ENCODE measurements around the gene PPIP5K1. TPM values are rescaled to one million over a fixed set of nuclear protein-coding genes. Genes with fewer than 3 reads are reported as not detected.

Gene PPIP5K1
- total and polyA plus RNA-seq, 3 donors from 2014 or later = 44.9 to 165 (median 138) TPM

DNA sequence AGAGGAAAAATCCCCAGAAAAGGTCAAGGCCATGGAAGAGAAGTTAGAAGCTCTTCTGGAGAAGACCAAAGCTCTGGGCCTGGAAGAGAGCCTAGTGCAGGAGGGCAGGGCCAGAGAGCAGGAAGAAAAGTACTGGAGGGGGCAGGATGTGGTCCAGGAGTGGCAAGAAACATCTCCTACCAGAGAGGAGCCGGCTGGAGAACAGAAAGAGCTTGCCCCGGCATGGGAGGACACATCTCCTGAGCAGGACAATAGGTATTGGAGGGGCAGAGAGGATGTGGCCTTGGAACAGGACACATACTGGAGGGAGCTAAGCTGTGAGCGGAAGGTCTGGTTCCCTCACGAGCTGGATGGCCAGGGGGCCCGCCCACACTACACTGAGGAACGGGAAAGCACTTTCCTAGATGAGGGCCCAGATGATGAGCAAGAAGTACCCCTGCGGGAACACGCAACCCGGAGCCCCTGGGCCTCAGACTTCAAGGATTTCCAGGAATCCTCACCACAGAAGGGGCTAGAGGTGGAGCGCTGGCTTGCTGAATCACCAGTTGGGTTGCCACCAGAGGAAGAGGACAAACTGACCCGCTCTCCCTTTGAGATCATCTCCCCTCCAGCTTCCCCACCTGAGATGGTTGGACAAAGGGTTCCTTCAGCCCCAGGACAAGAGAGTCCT is 63.6 kb downstream of the PPIP5K1 start:
- Histone ChIP-seq H3K27ac (no peak overlapping the region), H3K4me1 (no peaks in the 10 kb centered on the region), H3K27me3 (no peaks in the 10 kb centered on the region), H3K36me3 (ENCODE audit: low read depth, missing control alignments) (no peaks in the 10 kb centered on the region), H3K9me3 (no peaks in the 10 kb centered on the region), H3K4me3 (no peak overlapping the region)
- intact Hi-C loops (cut with DNase I; ENCODE audit: low total_unique reads) = no loop called here
- no peak for DNase-seq
- 79 to 81% methylated on average over 11 of the region's 11 CpGs for WGBS, 2 donors
- TF ChIP-seq POLR2A (IDR thresholded peaks at IDR 0.05) = no peak
- TF ChIP-seq CTCF (IDR thresholded peaks at IDR 0.05) = no peak

DNA sequence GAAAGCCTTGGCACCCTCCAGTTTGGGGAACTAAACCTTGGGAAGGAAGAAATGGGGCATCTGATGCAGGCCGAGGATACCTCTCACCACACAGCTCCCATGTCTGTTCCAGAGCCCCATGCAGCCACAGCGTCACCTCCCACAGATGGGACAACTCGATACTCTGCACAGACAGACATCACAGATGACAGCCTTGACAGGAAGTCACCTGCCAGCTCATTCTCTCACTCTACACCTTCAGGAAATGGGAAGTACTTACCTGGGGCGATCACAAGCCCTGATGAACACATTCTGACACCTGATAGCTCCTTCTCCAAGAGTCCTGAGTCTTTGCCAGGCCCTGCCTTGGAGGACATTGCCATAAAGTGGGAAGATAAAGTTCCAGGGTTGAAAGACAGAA is 64.9 kb downstream of the PPIP5K1 start:
- DNase-seq = no peak
- 90 to 100% methylated on average over 4 of the region's 4 CpGs for WGBS, 2 donors
- no peaks in the 10 kb centered on the region for H3K36me3 ChIP-seq (ENCODE audit: low read depth, missing control alignments)

GRCh38 chr15:43524254-43524845 is 65.7 kb downstream of the PPIP5K1 start:
- Histone ChIP-seq H3K4me1 (no peaks in the 10 kb centered on the region), H3K36me3 (ENCODE audit: low read depth, missing control alignments) (no peaks in the 10 kb centered on the region), H3K27me3 (no peaks in the 10 kb centered on the region), H3K9me3 (no peaks in the 10 kb centered on the region), H3K4me3 (no peak overlapping the region), H3K27ac (no peak overlapping the region)
- TF ChIP-seq CTCF (IDR thresholded peaks at IDR 0.05) (no peak), POLR2A (IDR thresholded peaks at IDR 0.05) (no peak)
- WGBS, 2 donors = 87 to 100% methylated on average over 4 of the region's 4 CpGs
- intact Hi-C loops (cut with DNase I; ENCODE audit: low total_unique reads) = no loop called here
- no peak for DNase-seq

More for the DNA sequence above, 64.9 kb downstream of the PPIP5K1 start:
- no peak overlapping the region for H3K27ac ChIP-seq
- no peaks in the 10 kb centered on the region for H3K27me3 ChIP-seq
- intact Hi-C loops (cut with DNase I; ENCODE audit: low total_unique reads) = no loop called here
- H3K9me3 ChIP-seq = no peaks in the 10 kb centered on the region
- no peaks in the 10 kb centered on the region for H3K4me1 ChIP-seq
- TF ChIP-seq CTCF (IDR thresholded peaks at IDR 0.05) (no peak), POLR2A (IDR thresholded peaks at IDR 0.05) (no peak)
- H3K4me3 ChIP-seq = no peak overlapping the region

DNA sequence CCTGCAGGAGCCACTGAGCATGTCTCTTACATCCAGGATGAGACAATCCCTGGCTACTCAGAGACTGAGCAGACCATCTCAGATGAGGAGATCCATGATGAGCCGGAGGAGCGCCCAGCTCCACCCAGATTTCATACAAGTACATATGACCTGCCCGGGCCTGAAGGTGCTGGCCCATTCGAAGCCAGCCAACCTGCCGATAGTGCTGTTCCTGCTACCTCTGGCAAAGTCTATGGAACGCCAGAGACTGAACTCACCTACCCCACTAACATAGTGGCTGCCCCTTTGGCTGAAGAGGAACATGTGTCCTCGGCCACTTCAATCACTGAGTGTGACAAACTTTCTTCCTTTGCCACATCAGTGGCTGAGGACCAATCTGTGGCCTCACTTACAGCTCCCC is 66.4 kb downstream of the PPIP5K1 start:
- intact Hi-C loops (cut with DNase I; ENCODE audit: low total_unique reads) = no loop called here
- Histone ChIP-seq H3K9me3 (no peaks in the 10 kb centered on the region), H3K4me1 (peaks cover 1% of the 10 kb centered on the region), H3K27ac (no peak overlapping the region), H3K27me3 (no peaks in the 10 kb centered on the region), H3K4me3 (no peak overlapping the region), H3K36me3 (ENCODE audit: low read depth, missing control alignments) (no peaks in the 10 kb centered on the region)
- DNase-seq = no peak
- 94 to 98% methylated on average over 7 of the region's 7 CpGs for WGBS, 2 donors
- TF ChIP-seq POLR2A (IDR thresholded peaks at IDR 0.05) (no peak), CTCF (IDR thresholded peaks at IDR 0.05) (no peak)

- TF ChIP-seq CTCF (IDR thresholded peaks at IDR 0.05) = no peak
- TF ChIP-seq POLR2A (IDR thresholded peaks at IDR 0.05) = no peak
- intact Hi-C loops (cut with DNase I; ENCODE audit: low total_unique reads) = no loop called here
- Histone ChIP-seq H3K4me3 (no peak overlapping the region), H3K4me1 (peaks cover 3% of the 10 kb centered on the region), H3K27ac (no peak overlapping the region), H3K36me3 (ENCODE audit: low read depth, missing control alignments) (no peaks in the 10 kb centered on the region), H3K9me3 (no peaks in the 10 kb centered on the region), H3K27me3 (no peaks in the 10 kb centered on the region)
- no peak for DNase-seq
- 89 to 90% methylated on average over 7 to 9 of the region's 9 CpGs for WGBS, 2 donors
Measured at GRCh38 chr15:43522247-43522646, 67.8 kb downstream of the PPIP5K1 start.

Data from testis (tissue), 3 donors.